Fibroblast of villous mesenchyme (primary cell): Measurements from ENCODE around the gene PCBP3. TPM values are rescaled to one million over a fixed set of nuclear protein-coding genes. Genes with fewer than 3 reads are reported as not detected.
A peak's percentile ranks its signal among the peaks of the same experiment; 100 is the strongest.

Experiments used
- DNase-seq: peaks from one replicate; pipeline ENCODE4 v3.0.0-alpha.2; 2010; ENCODE audit warnings: low read depth
- H3K4me3 ChIP-seq: 2 replicates; pipeline ENCODE4 v1.5.1; 2011; ENCODE audit warnings: low read depth, mild to moderate bottlenecking, low read length
- CTCF ChIP-seq: IDR thresholded peaks from 2 replicates; pipeline ENCODE4 v1.5.1; 2012; ENCODE audit warnings: low read depth, mild to moderate bottlenecking, low read length; ENCODE audit not compliant: insufficient read depth
- total RNA-seq: library from RNA; depleted of rRNA; stranded (reverse); fragments of >200 nt; gene quantifications from 2 replicates; pipeline ENCODE4 v1.2.3, GENCODE V29; 2012

Gene PCBP3
- total RNA-seq, 1 donor, result 1.3 TPM

DNA sequence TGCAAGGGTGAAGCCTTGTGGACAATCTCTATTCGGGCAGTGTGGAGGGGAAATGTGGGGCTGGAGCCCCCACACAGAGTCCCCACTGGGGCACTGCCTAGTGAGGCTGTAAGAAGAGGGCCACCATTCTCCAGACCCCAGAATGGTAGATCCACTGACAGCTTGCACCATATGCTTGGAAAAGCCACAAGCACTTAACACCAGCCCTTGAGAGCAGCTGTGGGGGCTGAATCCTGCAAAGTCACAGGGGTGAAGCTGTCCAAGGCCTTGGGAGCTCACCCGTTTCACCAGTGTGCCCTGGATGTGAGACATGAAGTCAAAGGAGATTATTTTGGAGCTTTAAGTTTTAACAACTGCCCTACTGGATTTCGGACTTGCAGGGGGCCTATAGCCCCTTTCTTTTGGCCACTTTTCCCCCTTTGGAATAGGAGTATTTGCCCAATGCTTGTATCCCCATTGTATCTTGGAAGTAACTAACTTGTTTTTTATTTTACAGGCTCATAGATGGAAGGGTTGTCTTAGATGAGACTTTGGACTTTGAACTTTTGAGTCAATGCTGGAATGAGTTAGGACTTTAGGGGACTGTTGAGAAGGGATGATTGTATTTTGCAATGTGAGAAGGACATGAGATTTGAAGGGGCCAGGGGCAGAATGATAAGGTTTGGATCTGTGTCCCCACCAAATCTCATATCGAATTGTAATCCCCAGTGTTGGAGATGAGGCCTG is 321.7 kb downstream of the PCBP3 start:
- TF ChIP-seq CTCF, result no peak

DNA sequence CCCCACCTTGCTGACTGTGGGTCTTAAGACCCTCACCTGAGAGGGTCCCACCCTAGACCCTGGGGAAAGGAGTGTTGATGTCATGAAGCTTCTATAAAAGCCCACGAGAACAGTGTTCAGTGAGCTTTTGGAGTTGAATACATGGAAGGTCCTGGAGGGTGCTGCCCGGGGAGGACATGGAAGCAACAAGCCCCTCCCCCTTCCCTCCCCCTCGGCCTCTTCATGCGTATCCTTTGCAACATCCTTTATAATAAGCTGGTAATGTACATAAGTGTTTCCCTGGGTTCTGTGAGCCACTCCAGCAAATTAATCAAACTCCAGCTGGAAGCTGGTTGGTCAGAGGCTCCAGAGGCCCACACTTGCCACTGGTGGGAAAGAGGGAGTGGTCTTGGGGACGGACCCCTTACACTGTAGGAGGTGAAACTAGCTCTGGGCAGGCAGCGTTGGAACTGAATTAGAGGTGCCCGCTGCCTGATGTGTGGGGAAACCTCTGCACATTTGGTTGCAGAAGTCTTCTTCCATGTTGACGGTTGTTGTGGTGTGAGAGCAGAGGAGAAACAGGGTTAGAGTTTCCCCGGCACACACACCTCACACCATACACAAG is 323.4 kb downstream of the PCBP3 start:
- H3K4me3 ChIP-seq, result no peak overlapping the region
- TF ChIP-seq CTCF, result no peak
- no peak for DNase-seq

More for the DNA sequence above, 321.7 kb downstream of the PCBP3 start:
- H3K4me3 ChIP-seq, result no peak overlapping the region
- no peak for DNase-seq

DNA sequence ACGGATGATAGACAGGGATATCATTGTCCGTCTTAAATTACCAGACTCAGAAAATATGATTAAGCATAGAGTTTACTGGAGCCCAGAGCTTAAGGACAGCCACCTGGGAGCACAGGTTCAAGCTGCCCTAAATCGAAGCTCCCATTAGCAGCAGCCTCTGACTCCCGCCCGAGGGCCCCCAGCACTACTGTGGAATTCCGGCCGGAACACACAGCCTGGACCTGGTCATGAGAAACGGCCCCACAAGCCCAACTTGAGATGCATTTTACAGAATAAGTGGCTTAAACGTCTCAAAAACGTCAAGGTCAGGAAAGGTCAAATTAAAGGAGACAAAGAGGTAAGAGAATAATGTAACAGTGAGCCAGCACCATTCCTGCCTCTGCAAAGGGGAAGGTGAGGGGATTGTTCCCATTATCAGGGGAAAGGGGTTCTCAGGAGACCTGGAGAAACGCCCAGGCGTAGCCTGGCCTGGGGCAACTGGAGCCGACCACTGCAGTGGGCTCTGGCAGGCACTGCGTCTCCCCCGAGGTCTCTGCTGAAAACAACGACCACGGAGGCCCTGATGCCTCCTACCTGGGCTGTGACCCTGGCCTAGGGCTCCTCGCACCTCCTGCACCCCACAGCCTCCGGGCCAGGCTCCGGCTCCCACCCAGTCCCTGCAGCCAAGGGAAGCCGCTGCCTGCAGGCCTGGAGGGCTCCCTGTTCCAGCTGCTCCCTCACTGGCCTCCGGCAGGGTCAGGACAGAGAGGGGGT is 326.6 kb downstream of the PCBP3 start:
- no peak overlapping the region for H3K4me3 ChIP-seq
- no peak for TF ChIP-seq CTCF
- DNase-seq, result no peak

DNA sequence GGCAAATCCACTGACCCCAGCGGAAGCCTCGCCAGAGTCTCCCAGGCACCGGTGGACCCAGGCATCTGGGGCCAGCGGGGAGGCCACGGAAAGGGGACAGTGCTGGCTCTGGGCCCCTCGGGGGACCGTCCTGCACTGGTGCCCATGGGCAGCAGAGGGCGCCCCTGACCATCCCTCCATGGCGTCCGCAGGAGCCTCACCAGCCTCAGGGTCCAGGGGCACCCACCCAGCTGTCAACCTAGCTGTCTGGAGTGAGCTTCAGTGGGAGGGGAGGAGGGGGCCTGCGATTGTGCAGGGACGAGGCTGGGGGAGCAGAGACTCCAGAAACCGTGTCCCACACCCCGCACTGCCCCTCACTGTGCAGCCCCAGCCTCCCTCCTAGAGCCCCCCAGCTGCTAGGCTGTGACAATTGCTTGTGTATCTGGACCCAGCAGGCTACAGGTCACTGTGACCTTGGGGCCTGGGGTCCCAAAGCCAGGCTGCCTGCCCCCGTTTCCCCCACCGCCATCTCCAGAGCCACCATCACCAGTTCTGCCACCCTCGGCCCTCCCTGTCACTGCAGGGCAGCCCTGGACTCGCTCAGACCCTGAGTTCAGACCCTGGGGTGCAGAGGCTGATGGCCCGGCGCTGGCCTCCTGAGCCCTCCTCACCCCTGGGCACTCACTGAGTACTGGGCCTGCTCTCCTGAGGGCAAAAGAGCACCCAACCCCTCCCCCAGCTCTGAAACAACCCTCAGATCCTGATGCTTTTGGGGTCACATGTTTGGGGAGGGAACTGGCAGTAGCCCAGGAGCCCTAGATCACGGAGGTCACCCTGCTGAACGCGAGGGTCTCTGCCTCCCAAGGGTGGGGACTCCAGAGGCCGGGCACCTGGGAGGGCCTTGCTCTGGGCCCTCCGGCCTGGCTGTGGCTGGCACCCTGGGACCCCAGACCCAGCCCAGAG is 327.4 kb downstream of the PCBP3 start:
- DNase-seq, result peak; percentile 60
- peak; percentile 94 for TF ChIP-seq CTCF
- no peak overlapping the region for H3K4me3 ChIP-seq

GRCh38 chr21:45971616-45972352 is 328.3 kb downstream of the PCBP3 start:
- H3K4me3 ChIP-seq, result no peak overlapping the region
- no peak for TF ChIP-seq CTCF
- DNase-seq, result peak; percentile 94

DNA sequence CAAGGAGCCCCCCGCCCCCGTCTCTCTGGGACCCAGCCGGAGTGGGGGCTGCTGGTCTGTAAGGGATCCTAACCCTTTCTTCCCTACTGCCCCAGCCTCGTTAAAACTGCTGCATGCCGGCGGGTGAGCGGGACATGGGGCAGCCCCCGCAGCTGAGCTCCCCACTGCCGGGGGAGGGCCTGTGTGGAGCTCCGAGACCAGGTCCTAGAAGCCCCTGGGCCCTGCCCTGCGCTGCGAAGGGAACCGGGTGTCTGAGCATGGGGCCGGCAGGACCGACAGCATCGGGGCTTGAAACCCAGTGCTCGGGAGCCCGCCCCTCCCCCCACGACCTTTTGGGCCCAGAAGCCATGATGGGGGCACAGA is 328.8 kb downstream of the PCBP3 start:
- DNase-seq, result no peak
- no peak for TF ChIP-seq CTCF
- peak overlapping the region; percentile 48 for H3K4me3 ChIP-seq
